Activated T-helper 1 cell treated with anti-CD3 and anti-CD28 coated beads, Interleukin-12 subunit alpha, Interleukin-12 subunit beta, Interleukin-2, Interleukin-4 antibody, amounts not matched to agents 30 ng/mL and 10 ng/mL and 1 ng/mL, durations not matched to agents 14 hours and 24 hours and 36 hours (primary cell): ENCODE measurements around the gene PRR15L. TPM values are rescaled to one million over a fixed set of nuclear protein-coding genes. Genes with fewer than 3 reads are reported as not detected.
"Not testable (repeated sequence)": the region's sequence is repeated elsewhere in the genome, so short reads cannot be mapped to it uniquely, and the experiment has no call there.

Experiments
- DNase-seq: peaks from one replicate; pipeline ENCODE4 v3.0.0; 2021; ENCODE audit warnings: low spot score
- H3K27ac Mint-ChIP-seq: one replicate; pipeline ENCODE4 v1.8.0; 2021; ENCODE audit warnings: mild to moderate bottlenecking, mixed read lengths
- H3K27me3 Mint-ChIP-seq: one replicate; pipeline ENCODE4 v1.8.0; 2022; ENCODE audit warnings: mild to moderate bottlenecking, moderate library complexity, mixed read lengths; ENCODE audit not compliant: insufficient read depth
- H3K36me3 Mint-ChIP-seq: one replicate; pipeline ENCODE4 v1.8.0; 2021; ENCODE audit warnings: low read depth, mixed read lengths
- H3K4me1 Mint-ChIP-seq: one replicate; pipeline ENCODE4 v1.8.0; 2021; ENCODE audit warnings: low read depth, mixed read lengths
- H3K4me3 Mint-ChIP-seq: one replicate; pipeline ENCODE4 v1.8.0; 2021; ENCODE audit warnings: mild to moderate bottlenecking, moderate library complexity, mixed read lengths
- H3K9me3 Mint-ChIP-seq: one replicate; pipeline ENCODE4 v1.8.0; 2021; ENCODE audit warnings: mixed read lengths
- intact Hi-C: fragments of 100-400 bp; cut with micrococcal nuclease; formaldehyde crosslinking; loops from one replicate; pipeline ENCODE4 v1.15.1; 2024
- total RNA-seq: library from RNA; stranded (reverse); gene quantifications from 2 replicates; pipeline ENCODE4 v1.2.3, GENCODE V29; 2022

Gene PRR15L
- total RNA-seq, 1 donor from 2014 or later: not detected

GRCh38 chr17:47995241-47995935, 37.7 kb upstream of the PRR15L start:
- no peak for DNase-seq
- Mint-ChIP-seq H3K4me1 (no peaks in the 10 kb centered on the region), H3K36me3 (no peaks in the 10 kb centered on the region), H3K9me3 (no peaks in the 10 kb centered on the region), H3K4me3 (no peak overlapping the region), H3K27me3 (peaks cover 6% of the 10 kb centered on the region), H3K27ac (no peak overlapping the region)
- intact Hi-C loops: no loop called here

GRCh38 chr17:47994724-47995123, 37.0 kb upstream of the PRR15L start:
- H3K4me3 Mint-ChIP-seq: no peak overlapping the region
- H3K27me3 Mint-ChIP-seq: peaks cover 6% of the 10 kb centered on the region
- no peaks in the 10 kb centered on the region for H3K36me3 Mint-ChIP-seq
- no peak for DNase-seq
- H3K27ac Mint-ChIP-seq: no peak overlapping the region
- intact Hi-C loops: no loop called here
- peaks cover 3% of the 10 kb centered on the region for H3K4me1 Mint-ChIP-seq
- H3K9me3 Mint-ChIP-seq: no peaks in the 10 kb centered on the region

- H3K27me3 Mint-ChIP-seq: peaks cover 4% of the 10 kb centered on the region
- no peak for DNase-seq
- H3K4me1 Mint-ChIP-seq: peaks cover 10% of the 10 kb centered on the region
- no peaks in the 10 kb centered on the region for H3K36me3 Mint-ChIP-seq
- H3K9me3 Mint-ChIP-seq: no peaks in the 10 kb centered on the region
- intact Hi-C loops: no loop called here
- no peak overlapping the region for H3K27ac Mint-ChIP-seq
- H3K4me3 Mint-ChIP-seq: no peak overlapping the region
These were observed 36.3 kb upstream of the PRR15L start for GRCh38 chr17:47993964-47994363.

- Mint-ChIP-seq H3K27me3 (peaks cover 4% of the 10 kb centered on the region), H3K4me1 (peaks cover 16% of the 10 kb centered on the region), H3K9me3 (no peaks in the 10 kb centered on the region), H3K36me3 (no peaks in the 10 kb centered on the region), H3K27ac (no peak overlapping the region), H3K4me3 (no peak overlapping the region)
- DNase-seq: no peak
- intact Hi-C loops: no loop called here
These were observed 35.4 kb upstream of the PRR15L start for GRCh38 chr17:47993031-47993564.

GRCh38 chr17:47992216-47992615, 34.5 kb upstream of the PRR15L start:
- no peak overlapping the region for H3K27ac Mint-ChIP-seq
- DNase-seq: no peak
- intact Hi-C loops: no loop called here
- H3K9me3 Mint-ChIP-seq: no peaks in the 10 kb centered on the region
- no peak overlapping the region for H3K4me3 Mint-ChIP-seq
- no peaks in the 10 kb centered on the region for H3K36me3 Mint-ChIP-seq
- H3K27me3 Mint-ChIP-seq: peaks cover 4% of the 10 kb centered on the region
- H3K4me1 Mint-ChIP-seq: peaks cover 16% of the 10 kb centered on the region

GRCh38 chr17:47990962-47991731, 33.5 kb upstream of the PRR15L start:
- intact Hi-C loops: no loop called here
- H3K36me3 Mint-ChIP-seq: no peaks in the 10 kb centered on the region
- peaks cover 16% of the 10 kb centered on the region for H3K4me1 Mint-ChIP-seq
- no peaks in the 10 kb centered on the region for H3K9me3 Mint-ChIP-seq
- H3K27me3 Mint-ChIP-seq: no peaks in the 10 kb centered on the region
- no peak overlapping the region for H3K27ac Mint-ChIP-seq
- no peak for DNase-seq
- no peak overlapping the region for H3K4me3 Mint-ChIP-seq

GRCh38 chr17:47989700-47990099, 32.0 kb upstream of the PRR15L start:
- Mint-ChIP-seq H3K36me3 (peaks cover 5% of the 10 kb centered on the region), H3K9me3 (no peaks in the 10 kb centered on the region), H3K4me3 (no peak overlapping the region), H3K27ac (no peak overlapping the region), H3K4me1 (peaks cover 16% of the 10 kb centered on the region), H3K27me3 (no peaks in the 10 kb centered on the region)
- intact Hi-C loops: no loop called here
- DNase-seq: no peak

GRCh38 chr17:47989159-47989558, 31.5 kb upstream of the PRR15L start:
- peaks cover 16% of the 10 kb centered on the region for H3K4me1 Mint-ChIP-seq
- no peaks in the 10 kb centered on the region for H3K27me3 Mint-ChIP-seq
- peaks cover 5% of the 10 kb centered on the region for H3K36me3 Mint-ChIP-seq
- DNase-seq: no peak
- H3K27ac Mint-ChIP-seq: no peak overlapping the region
- intact Hi-C loops: no loop called here
- H3K4me3 Mint-ChIP-seq: no peak overlapping the region
- H3K9me3 Mint-ChIP-seq: no peaks in the 10 kb centered on the region

- H3K27ac Mint-ChIP-seq, H3K4me3 Mint-ChIP-seq, intact Hi-C loops, H3K27me3 Mint-ChIP-seq, H3K36me3 Mint-ChIP-seq, H3K9me3 Mint-ChIP-seq, DNase-seq: not testable (repeated sequence)
- H3K4me1 Mint-ChIP-seq: peaks cover 16% of the 10 kb centered on the region
These were observed 30.8 kb upstream of the PRR15L start for GRCh38 chr17:47988445-47988844.

GRCh38 chr17:47987240-47987835, 29.7 kb upstream of the PRR15L start:
- Mint-ChIP-seq H3K9me3 (no peaks in the 10 kb centered on the region), H3K4me3 (no peak overlapping the region), H3K27ac (no peak overlapping the region), H3K4me1 (peaks cover 16% of the 10 kb centered on the region), H3K27me3 (no peaks in the 10 kb centered on the region), H3K36me3 (peaks cover 5% of the 10 kb centered on the region)
- intact Hi-C loops: no loop called here
- no peak for DNase-seq

GRCh38 chr17:47986520-47986919, 28.8 kb upstream of the PRR15L start:
- Mint-ChIP-seq H3K27me3 (no peaks in the 10 kb centered on the region), H3K4me3 (no peak overlapping the region), H3K27ac (no peak overlapping the region), H3K36me3 (peaks cover 5% of the 10 kb centered on the region), H3K9me3 (no peaks in the 10 kb centered on the region), H3K4me1 (peaks cover 20% of the 10 kb centered on the region)
- intact Hi-C loops: no loop called here
- DNase-seq: no peak

- no peak overlapping the region for H3K4me3 Mint-ChIP-seq
- H3K27ac Mint-ChIP-seq: no peak overlapping the region
- peaks cover 13% of the 10 kb centered on the region for H3K4me1 Mint-ChIP-seq
- no peaks in the 10 kb centered on the region for H3K27me3 Mint-ChIP-seq
- no peaks in the 10 kb centered on the region for H3K9me3 Mint-ChIP-seq
- peaks cover 26% of the 10 kb centered on the region for H3K36me3 Mint-ChIP-seq
- DNase-seq: no peak
- intact Hi-C loops: no loop called here
These were observed 26.0 kb upstream of the PRR15L start for GRCh38 chr17:47983492-47984223.
